ENCODE data around the gene TMEM185B. TPM values are rescaled to one million over a fixed set of nuclear protein-coding genes. Genes with fewer than 3 reads are reported as not detected.

The TMEM185B gene
- total RNA-seq, 1 donor from 2014 or later: 27.9 TPM

GRCh38 chr2:120241684-120242083, 18.5 kb upstream of the TMEM185B start:
- Mint-ChIP-seq H3K4me3 (ENCODE audit: unreplicated experiment) (no peak overlapping the region), H3K9me3 (ENCODE audit: unreplicated experiment) (no peaks in the 10 kb centered on the region), H3K4me1 (ENCODE audit: low read depth, unreplicated experiment) (peaks cover 34% of the 10 kb centered on the region), H3K36me3 (ENCODE audit: low read depth, unreplicated experiment) (no peaks in the 10 kb centered on the region), H3K27me3 (ENCODE audit: low read depth, unreplicated experiment) (peaks cover 6% of the 10 kb centered on the region), H3K27ac (ENCODE audit: unreplicated experiment) (no peak overlapping the region)
- Histone ChIP-seq H3K9ac (ENCODE audit: low read length) (no peak overlapping the region), H3K27ac (ENCODE audit: low read depth, low read length) (no peak overlapping the region), H3K27me3 (ENCODE audit: insufficient read depth, low read length) (no peaks in the 10 kb centered on the region), H3K9me3 (ENCODE audit: insufficient read depth, low read depth, low read length) (no peaks in the 10 kb centered on the region), H3K36me3 (ENCODE audit: insufficient read depth, low read length) (no peaks in the 10 kb centered on the region), H3K4me2 (ENCODE audit: low read length) (no peak overlapping the region), H3K79me2 (ENCODE audit: insufficient read depth, low read length) (no peaks in the 10 kb centered on the region), H2AFZ (ENCODE audit: low read depth, low read length) (no peak overlapping the region), H3K4me1 (ENCODE audit: insufficient read depth, low read length) (peaks cover 40% of the 10 kb centered on the region), H4K20me1 (ENCODE audit: insufficient read depth, low read length) (no peaks in the 10 kb centered on the region), H3K4me3 (ENCODE audit: insufficient read depth, low read depth, low read length) (no peak overlapping the region)
- DNase-seq (ENCODE audit: low read depth): no peak
- no peak for FAIRE-seq
- no peak for TF ChIP-seq EZH2 (IDR thresholded peaks at IDR 0.05; ENCODE audit: insufficient read depth, low read length)
- TF ChIP-seq CTCF (IDR thresholded peaks at IDR 0.05; ENCODE audit: insufficient read depth, low read depth, low read length): no peak

- Histone ChIP-seq H3K9me3 (ENCODE audit: insufficient read depth, low read depth, low read length) (no peaks in the 10 kb centered on the region), H3K4me3 (ENCODE audit: insufficient read depth, low read depth, low read length) (no peak overlapping the region), H3K36me3 (ENCODE audit: insufficient read depth, low read length) (no peaks in the 10 kb centered on the region), H3K79me2 (ENCODE audit: insufficient read depth, low read length) (no peaks in the 10 kb centered on the region), H3K27ac (ENCODE audit: low read depth, low read length) (no peak overlapping the region), H3K4me2 (ENCODE audit: low read length) (no peak overlapping the region), H3K27me3 (ENCODE audit: insufficient read depth, low read length) (no peaks in the 10 kb centered on the region), H3K9ac (ENCODE audit: low read length) (no peak overlapping the region), H4K20me1 (ENCODE audit: insufficient read depth, low read length) (no peaks in the 10 kb centered on the region), H2AFZ (ENCODE audit: low read depth, low read length) (no peak overlapping the region), H3K4me1 (ENCODE audit: insufficient read depth, low read length) (peaks cover 41% of the 10 kb centered on the region)
- Mint-ChIP-seq H3K4me3 (ENCODE audit: unreplicated experiment) (no peak overlapping the region), H3K36me3 (ENCODE audit: low read depth, unreplicated experiment) (no peaks in the 10 kb centered on the region), H3K27ac (ENCODE audit: unreplicated experiment) (no peak overlapping the region), H3K4me1 (ENCODE audit: low read depth, unreplicated experiment) (peaks cover 34% of the 10 kb centered on the region), H3K27me3 (ENCODE audit: low read depth, unreplicated experiment) (peaks cover 4% of the 10 kb centered on the region), H3K9me3 (ENCODE audit: unreplicated experiment) (no peaks in the 10 kb centered on the region)
- no peak for TF ChIP-seq CTCF (IDR thresholded peaks at IDR 0.05; ENCODE audit: insufficient read depth, low read depth, low read length)
- TF ChIP-seq EZH2 (IDR thresholded peaks at IDR 0.05; ENCODE audit: insufficient read depth, low read length): no peak
- no peak for FAIRE-seq
- DNase-seq (ENCODE audit: low read depth): no peak
These were observed 17.8 kb upstream of the TMEM185B start for GRCh38 chr2:120240901-120241429.

- no peaks in the 10 kb centered on the region for H3K79me2 ChIP-seq (ENCODE audit: insufficient read depth, low read length)
- H3K9me3 ChIP-seq (ENCODE audit: insufficient read depth, low read depth, low read length): no peaks in the 10 kb centered on the region
- Mint-ChIP-seq H3K36me3 (ENCODE audit: low read depth, unreplicated experiment) (no peaks in the 10 kb centered on the region), H3K4me3 (ENCODE audit: unreplicated experiment) (peak overlapping the region; percentile 45), H3K27me3 (ENCODE audit: low read depth, unreplicated experiment) (peaks cover 7% of the 10 kb centered on the region), H3K9me3 (ENCODE audit: unreplicated experiment) (no peaks in the 10 kb centered on the region), H3K27ac (ENCODE audit: unreplicated experiment) (no peak overlapping the region), H3K4me1 (ENCODE audit: low read depth, unreplicated experiment) (peaks cover 34% of the 10 kb centered on the region)
- DNase-seq (ENCODE audit: low read depth) (peak; percentile 91), FAIRE-seq (no peak)
- TF ChIP-seq CTCF (IDR thresholded peaks at IDR 0.05; ENCODE audit: insufficient read depth, low read depth, low read length) (no peak), EZH2 (IDR thresholded peaks at IDR 0.05; ENCODE audit: insufficient read depth, low read length) (no peak)
- H3K27me3 ChIP-seq (ENCODE audit: insufficient read depth, low read length): no peaks in the 10 kb centered on the region
- peak overlapping the region; percentile 76 for H3K4me2 ChIP-seq (ENCODE audit: low read length)
- H3K4me1 ChIP-seq (ENCODE audit: insufficient read depth, low read length): peaks cover 41% of the 10 kb centered on the region
- H3K27ac ChIP-seq (ENCODE audit: low read depth, low read length): peak overlapping the region; percentile 75
- H2AFZ ChIP-seq (ENCODE audit: low read depth, low read length): peak overlapping the region; percentile 55
- peak overlapping the region; percentile 62 for H3K9ac ChIP-seq (ENCODE audit: low read length)
- H3K4me3 ChIP-seq (ENCODE audit: insufficient read depth, low read depth, low read length): peak overlapping the region; percentile 38
- H4K20me1 ChIP-seq (ENCODE audit: insufficient read depth, low read length): no peaks in the 10 kb centered on the region
- H3K36me3 ChIP-seq (ENCODE audit: insufficient read depth, low read length): no peaks in the 10 kb centered on the region
These were observed 16.5 kb upstream of the TMEM185B start for GRCh38 chr2:120239488-120240287.

Measured in astrocyte (in vitro differentiated cells and primary cell).